NCI-H345 treated with DMSO at 0.1 percent for 48 hours (cell line): ENCODE data around the gene SLC8B1.

Experiments
- DNase-seq: peaks from one replicate; lab custom pipeline; 2025; ENCODE audit not compliant: unreplicated experiment; lab: John Stamatoyannopoulos, UW

Gene SLC8B1

DNA sequence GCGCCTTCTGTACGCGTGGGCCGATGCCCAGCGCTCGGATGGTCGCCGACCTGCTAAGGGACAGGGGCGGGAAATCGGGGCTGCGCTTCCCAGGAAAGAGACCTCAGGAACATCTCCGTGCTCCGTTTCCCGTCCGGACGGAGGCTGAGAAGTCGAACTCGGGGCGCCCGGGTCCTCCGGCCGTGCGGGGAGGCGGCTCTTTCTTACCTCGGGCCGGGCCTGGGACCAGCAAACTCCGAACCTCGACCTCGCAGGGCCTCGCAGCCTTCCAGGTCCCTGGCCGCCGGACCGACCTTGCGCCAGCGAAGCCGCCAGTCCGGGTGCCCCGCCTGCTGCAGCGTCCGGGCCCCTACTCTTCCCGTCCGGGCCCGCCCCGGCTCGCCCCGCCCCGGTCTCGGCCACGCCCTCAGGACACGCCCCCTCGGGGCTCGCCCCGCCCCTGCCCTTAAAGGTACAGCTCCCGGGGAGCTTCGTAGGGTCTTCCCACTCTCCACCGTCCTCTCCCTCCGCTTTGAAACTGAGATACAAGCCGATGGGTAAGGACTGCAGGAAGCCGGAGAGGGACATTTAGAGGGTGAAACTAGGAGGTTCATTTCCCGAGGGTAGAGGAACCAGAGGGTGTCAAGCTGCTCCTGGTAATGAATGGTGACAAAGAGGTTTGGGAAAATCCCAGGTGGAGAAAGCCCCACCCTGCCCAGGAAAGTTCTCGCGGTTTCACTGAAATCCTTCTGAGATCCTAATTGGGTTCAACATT lies at the start of gene SLC8B1:
SLC8B1 (minus strand) TSS at position 324 of the 754 bp plus-strand sequence. CDS start 2,231 bp downstream, outside the sequence.
- DNase-seq: peak; percentile 49

DNA sequence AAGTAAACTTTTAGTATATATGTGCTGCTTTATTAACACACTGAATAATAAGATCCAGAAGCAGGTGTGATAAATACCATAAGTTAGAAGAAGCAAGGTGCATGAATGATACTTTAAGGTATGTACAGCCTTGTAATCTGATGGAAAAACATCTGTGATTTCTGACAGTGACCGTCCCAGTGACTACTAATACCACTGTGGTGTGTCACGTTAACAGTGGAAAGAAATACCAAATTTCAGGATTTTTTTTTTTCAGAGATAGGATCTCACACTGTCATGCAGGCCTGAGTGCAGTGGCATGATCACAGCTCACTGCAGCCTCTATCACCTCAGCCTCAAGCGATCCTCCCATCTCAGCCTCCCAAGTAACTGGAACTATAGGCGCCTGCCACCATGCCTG lies 47.3 kb upstream of the SLC8B1 start:
- no peak for DNase-seq

DNA sequence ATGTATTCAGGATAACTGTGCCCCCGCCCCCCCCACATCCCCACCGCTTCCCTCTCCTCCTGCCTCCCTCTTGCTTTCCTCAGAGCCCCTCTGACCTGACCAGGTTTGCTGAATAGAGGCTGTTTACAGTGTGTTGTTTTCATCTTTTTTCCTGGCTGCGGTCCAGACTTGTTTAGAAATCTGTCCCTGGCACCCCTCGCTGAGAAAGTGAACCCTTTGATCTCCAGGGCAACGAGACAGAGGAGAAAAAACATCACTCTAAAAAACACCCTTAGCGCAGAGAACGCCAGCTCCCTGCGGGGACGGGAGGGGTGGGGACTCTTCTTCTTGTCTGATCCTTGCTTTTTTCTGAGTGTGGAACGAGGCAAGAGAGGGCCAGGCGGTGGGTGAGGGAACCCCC lies 46.3 kb upstream of the SLC8B1 start:
- DNase-seq: peak; percentile 11

DNA sequence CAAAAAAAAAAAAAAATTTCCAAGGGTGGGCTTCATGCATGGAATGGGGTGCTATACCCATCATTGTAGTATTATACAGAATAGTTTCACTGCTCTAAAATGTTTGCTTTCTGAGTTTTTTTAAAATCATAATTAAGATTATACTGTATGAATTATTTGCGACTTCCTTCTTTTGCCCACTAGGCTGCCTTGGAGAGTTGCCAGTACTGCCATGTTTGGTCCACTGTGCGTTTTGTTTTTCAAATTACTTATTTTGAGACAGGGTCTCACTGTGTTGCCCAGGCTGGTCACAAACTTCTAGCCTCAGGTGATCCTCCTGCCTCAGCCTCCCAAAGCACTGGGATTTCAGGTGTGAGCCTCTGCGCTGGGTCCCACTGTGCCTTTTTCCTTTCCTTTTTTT lies 43.4 kb upstream of the SLC8B1 start:
- no peak for DNase-seq

DNA sequence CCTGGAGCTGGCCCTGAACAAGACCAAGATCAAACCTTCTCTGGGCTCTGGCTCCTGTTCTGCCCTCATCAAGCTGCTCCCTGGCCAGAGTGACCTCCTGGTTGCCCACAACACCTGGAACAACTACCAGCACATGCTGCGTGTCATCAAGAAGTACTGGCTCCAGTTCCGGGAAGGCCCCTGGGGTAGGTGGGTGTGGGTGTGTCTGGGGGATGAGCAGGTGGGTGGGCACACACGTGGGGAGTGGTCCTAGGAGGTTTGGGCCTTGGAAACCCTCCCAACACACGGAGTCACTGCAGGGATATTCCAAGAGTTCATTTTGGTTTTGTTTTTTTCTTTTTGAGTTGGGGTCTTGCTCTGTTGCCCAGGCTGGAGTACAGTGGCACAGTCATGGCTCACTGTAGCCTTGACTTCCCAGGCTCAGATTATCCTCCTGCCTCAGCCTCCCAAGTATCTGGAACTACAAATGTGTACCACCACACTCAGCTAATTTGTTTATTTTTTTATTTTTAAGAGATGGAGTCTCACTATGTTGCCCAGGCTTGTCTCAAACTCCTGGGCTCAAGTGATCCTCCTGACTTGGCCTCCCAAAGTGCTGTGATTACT lies 40.0 kb upstream of the SLC8B1 start:
- DNase-seq: no peak

DNA sequence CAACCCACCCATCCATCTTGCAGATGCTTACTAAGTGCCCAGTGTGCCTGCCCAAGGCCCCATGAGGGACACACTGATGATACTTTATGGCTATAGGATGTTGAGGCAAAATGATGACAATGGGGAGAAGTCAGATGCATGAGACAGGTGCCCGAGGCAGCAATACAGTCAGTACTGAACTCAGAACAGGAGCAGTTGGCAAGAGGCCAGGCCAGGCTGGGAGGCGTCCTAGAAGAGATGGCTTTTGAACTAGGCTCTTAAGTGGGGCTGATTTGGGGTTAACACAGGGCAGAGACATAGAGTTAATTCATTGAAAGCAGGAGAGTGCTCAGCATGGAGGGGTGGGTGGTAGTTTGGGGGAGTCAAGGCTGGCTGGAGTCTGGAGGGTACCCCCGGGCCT lies 39.1 kb upstream of the SLC8B1 start:
- DNase-seq: peak; percentile 37

DNA sequence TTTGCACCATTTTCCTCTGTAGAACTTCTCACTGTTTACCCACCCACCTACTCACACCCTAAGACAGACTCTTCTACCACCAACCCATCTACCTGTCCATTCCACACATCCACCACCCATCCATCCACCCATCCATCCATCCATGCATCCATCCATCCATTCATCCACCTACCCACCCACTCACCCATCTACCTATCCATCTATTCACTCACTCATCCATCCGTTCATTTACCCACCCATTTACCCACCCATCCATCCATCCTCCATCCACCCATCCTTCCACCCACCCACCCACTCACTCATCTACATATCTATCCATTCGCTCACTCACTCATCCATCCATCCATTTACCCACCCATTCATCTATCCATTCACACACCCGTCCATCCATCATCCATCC lies 38.5 kb upstream of the SLC8B1 start:
- DNase-seq: no peak

DNA sequence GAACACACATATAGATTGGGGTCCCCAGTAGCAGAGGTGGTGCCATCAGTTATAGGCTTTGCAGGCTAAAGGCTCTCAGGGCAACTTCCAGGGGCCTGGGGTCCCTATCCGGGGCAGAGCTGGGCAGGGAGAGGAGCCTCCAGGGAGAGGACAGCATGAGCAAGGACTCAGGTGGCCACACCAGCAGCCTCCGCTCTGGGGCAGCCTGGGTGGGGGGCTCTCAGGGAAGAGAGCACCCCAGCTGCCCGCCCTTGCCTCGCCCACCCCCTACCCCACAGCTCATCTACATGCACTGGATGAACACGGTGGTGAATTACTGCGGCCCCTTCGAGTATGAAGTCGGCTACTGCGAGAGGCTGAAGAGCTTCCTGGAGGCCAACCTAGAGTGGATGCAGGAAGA lies 37.5 kb upstream of the SLC8B1 start:
- DNase-seq: no peak

DNA sequence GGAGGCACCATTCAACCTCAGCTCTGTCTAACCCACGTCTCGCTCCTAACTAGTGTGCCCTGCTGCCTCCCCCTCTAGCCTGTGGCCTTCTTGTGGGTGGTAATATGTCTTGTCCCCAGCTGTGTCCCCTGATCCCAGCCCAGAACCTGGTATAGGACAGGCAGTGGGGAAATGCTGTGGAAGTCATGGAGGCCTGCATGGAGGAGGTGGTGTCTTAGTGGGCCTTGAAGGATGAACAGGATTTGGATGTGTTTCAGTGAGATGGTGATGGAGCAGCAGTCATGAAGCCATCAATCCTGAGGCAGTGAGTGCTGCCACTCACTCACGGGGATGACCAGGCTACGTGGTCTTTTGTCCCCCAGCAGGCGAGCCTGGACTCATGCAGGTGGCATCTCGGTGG lies 36.9 kb upstream of the SLC8B1 start:
- no peak for DNase-seq

DNA sequence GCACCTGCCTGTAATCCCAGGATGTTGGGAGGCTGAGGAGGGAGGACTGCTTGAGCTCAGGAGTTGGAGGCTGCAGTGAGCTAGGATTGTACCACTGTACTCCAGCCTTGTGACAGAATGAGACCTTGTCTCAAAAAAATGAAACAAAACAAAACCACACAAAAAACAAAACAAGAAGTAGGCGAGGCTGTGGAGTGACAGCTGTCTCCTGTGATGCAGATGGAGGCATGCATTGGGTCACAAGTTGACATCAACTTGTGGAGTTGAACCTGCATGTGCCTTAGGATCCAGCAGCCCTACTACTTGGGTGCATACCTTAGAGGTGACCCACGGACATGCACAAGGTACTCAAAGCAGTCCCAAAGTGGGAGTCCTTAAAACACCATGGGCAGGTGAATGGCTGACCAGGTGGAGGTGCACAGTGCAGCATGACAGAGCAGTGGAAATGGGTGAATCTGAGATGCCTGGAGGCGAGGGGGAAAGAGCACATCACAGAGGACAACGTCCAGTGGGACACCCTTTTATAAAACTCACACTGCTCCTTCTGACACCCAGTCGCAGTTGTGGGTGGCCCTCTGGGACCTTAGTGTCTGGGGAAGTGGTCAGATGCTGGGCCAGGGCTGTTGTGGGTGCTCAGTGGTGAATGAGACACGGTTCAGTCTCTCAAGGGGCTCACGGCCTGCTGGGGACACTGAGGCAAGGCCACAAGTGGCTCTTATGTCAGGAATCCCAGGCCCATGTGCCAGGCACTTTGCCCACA lies 36.2 kb upstream of the SLC8B1 start:
- DNase-seq: no peak

DNA sequence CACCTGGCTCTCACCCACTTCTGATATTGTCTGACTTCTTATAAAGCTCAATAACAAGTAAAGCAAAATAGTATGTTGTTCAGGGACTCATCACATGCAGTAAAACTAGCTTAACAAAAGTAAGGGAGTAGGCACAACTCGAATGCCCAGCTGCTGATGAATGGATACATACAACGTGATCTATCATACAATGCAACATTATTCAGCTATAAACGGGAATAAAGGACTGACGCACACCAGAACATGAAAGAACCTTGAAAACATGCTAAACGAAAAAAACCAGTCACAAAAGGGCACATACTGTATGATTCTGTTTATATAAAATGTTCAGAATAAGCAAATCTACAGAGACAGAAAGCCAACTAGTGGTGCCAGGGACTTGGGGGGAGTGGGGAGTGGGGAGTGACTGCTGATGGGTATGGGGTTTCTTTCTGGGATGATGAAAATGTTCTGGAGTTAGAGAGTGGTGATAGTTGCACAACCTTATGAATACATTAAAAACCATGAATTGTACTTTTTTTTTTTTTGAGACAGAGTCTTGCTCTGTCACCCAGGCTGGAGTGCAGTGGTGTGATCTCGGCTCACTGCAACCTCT lies 34.6 kb upstream of the SLC8B1 start:
- no peak for DNase-seq

DNA sequence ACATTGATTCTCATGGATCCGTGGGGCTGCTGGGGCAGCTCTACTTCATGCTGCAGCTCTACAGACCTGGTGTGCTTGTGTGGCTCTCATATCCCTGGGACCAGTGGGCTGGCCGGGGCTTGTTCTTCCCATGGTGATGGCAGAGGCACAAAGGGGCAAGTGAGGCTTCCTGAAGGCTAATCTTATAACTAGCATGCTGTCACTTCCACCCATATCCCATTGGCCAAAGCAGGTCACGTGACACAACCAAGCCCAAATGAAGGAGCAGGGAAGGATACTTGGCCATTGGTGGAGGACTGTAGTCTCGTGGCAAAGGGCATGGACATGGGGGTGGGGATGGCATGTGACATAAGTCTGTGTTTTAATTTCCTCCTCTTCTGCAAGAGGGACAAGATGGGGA lies 33.4 kb upstream of the SLC8B1 start:
- DNase-seq: no peak

DNA sequence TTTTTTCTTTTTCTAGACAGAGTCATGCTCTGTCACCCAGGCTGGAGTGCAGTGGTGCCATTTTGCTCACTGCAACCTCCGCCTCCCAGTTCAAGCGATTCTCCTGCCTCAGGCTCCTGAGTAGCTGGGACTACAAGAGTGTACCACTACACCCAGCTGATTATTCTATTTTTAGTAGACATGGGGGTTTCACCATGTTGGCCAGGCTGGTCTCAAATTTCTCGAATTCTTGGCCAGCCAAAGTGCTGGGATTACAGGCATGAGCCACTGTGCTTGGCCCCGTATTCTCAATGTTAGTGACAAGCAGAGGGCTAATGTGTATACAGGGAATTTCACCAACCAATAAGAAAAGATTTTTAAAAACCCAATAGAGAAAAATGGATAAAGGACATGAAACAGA lies 31.9 kb upstream of the SLC8B1 start:
- DNase-seq: no peak

DNA sequence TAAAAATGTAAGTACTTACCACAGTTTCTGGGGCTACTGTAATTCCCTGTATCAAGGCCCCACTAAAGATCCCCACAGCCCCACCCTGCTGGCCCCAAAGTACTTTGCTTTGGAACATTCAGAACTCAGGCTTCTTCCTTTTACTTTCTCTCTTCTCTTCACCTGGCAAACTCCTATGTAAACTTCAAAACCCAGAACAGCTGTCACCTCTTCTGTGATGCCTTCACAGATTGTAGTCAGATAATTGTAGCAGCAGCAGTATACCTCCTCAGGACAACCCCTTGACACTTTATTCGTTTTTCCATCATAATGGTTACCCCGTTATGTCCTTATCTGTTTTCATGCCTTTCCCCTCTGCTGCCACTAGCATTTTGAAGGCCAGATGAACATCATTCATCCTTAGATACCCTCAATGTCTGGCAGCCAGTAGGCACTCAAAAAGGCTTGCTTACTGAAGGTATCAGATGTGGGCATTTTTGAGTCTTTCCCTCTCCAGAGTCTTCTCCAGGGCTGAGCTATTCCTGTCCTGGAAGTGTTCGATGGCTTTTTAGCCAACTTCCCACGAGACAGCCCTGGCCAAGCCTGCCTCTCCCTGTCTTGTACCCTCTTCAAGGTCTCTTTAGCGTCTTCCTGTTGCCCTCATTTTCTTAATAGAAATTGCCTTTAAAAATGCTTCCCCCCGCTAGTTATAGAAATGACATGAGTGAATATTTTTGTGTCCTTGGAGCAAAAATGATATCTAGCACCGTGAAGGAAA lies 30.9 kb upstream of the SLC8B1 start:
- DNase-seq: no peak

DNA sequence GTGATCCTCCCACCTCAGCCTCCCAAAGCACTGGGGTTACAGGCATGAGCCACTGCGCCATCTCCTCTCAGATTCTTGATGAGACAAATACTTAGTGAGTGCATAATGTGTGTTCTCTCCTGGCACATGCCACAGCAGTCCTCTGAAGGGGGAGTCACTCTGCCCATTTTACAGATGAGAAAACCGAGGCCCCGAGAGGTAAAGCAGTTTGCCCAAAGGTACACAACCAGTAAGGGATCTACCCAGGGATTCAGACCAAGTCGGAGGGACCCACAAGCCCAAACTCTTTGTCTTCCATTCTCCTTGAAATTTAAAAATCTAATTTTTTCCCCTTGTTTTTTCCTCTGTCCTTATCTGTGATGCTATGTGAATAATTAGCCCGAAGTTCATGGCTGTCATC lies 29.8 kb upstream of the SLC8B1 start:
- DNase-seq: no peak

DNA sequence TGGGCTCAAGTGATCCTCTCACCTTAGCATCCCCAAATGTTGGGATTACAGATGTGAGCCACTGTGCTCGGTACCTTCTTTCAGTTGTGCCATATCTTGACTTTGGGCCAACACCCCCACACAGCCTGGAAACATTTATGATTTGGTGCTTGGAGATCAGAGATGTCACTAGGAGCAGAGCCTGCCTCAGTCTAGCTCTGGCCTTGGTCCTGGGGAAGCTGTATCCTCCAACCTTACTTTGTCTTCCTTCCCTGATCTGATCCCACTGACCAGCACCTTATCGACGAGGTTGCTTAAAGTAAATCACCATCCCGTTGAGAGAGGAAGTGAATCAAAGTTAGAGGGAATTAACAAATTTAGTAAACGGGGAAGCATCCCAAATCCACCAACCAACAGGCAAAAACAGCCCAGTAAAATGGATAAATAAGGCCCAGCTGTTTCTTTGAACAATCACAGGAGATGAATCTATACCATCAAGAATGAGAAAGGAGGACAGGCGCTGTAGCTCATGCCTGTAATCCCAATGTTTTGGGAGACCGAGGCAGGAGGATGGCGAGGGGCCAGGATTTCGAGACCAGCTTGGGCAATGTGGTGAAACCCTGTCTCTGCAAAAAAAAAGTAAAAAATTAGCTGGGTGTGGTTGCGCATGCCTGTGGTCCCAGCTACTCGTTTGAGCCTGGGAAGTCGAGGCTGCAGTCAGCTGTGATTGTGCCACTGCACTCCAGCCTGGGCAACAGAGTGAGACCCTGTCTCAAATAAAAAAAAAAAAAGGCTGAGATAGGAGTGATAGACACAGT lies 26.9 kb upstream of the SLC8B1 start:
- DNase-seq: no peak

DNA sequence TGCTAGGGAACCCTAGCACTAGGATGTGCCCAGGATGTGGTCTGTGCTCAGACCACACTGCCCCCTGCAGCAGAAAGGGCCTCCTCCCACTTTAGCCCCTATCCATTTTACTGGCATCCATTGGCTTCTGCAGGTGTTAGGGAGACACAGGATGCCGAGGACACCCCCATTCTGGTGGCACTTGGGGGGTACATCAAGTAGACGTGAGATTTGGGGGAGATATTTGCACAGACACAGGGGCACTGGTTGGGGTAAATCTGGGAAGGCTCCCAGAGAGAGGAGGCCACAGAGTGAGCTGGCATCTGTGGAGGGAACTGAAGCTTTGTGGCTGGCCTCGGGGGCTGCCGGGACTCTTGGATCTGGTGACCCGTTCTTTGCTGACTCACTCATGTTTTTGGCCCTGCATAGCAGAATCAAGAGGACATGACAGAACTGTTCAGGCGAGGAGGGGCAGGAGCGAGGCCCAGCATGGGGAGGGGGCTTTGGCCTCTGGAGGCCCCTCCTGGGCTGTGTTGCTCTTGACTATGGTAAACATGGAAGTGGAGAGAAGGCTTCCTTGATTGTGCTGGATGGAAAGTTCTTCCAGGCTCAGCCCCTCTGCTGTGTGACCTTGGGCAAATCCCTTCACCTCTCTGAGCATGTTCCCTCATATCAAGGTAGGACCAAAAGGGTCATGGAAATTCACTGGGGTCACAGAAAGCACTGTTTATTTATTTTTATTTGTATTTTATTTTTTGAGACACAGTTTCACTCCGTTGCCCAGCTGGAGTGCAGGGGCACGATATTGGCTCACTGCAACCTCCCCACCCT lies 25.2 kb upstream of the SLC8B1 start:
- DNase-seq: no peak

DNA sequence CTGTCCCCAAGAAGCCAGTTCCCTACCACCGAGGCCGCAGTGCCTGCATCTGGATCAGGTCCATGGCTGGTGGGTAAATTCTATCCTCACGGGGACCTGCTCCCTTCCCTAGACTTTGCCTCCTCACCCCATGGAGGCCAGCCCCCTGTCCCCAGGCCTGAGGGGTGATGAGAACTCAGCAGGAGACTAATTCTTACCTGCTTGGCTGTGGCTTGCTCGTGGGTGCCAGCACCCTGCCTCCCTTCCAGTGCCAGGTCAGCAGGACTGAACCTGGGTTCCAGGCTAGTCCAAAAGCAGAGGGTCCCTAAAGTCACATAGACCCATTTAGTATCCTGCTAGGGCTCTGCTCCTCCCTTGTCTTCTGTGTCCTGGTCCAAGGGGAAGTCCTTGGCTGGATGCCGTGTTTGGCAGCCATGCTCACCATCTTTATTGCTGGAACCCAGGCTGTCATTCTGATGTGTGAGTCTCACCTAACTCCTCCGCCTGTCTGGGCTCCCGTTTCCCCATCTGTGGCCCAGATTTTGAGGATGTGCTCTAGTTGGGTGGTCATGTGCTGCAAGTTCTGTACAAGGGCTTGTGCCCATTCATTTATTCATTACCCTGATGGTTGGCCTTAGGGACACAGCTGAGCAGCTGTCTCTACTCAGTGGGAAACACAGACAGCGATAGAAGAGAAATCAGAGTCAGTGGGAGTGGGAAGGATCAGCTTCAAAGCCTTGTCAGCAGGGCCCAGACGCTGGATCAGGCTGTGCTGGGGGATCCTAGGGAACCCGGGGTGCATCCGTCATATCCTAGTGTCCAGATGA lies 24.4 kb upstream of the SLC8B1 start:
- no peak for DNase-seq
